ENCODE data around the gene STAM. TPM values are rescaled to one million over a fixed set of nuclear protein-coding genes. Genes with fewer than 3 reads are reported as not detected.
A peak's percentile ranks its signal among the peaks of the same experiment; 100 is the strongest.

STAM gene
- total RNA-seq, 1 donor from 2014 or later = 43.4 TPM

DNA sequence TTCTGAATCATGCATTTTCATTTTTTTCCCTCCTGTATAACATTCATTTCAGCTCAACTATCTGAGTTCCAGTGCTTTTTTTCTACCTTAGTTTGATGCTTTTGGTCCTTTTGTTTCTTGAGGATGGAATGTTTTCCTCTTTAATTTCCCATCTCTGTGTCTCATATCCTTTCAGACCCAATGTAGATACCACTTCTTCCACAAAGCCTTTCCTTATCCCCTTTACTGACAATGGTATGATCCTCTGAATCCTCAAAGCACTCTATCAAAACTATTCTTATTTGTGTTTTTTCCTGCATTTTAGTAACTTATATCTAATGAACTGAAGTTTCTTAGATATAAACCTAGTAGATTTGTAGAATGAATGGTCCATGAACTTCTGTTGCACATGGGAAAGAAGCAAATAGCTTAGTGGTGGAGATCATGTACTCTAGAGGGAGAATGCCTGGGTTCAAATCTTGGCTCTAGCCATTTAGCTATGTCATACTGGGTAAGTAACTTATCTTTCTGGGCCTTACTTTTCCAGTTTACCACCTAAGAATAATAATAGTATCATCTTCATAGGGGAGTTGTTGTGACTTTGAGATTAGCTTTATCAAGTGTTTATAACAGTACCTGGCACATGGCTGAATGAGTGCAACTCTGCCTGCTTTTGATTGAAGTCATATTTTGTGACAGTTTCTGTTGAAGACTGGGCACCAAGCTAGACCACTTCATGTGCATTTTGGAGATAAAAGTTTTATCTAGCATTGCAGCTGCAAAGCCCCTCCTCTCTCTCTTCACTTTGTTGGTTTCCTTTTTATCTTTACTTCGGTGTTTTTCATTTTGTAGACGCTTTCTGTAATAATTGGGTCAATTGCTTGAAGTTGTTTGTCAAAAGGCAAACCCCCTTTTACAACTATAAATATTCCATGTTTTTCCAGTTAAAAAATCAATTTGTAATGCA lies 18.5 kb downstream of the STAM start:
- no peak overlapping the region for H3K4me2 ChIP-seq (ENCODE audit: low read length)
- peaks cover 5% of the 10 kb centered on the region for H3K36me3 ChIP-seq (ENCODE audit: insufficient read depth, low read length)
- Mint-ChIP-seq H3K9me3 (ENCODE audit: unreplicated experiment) (no peaks in the 10 kb centered on the region), H3K27me3 (ENCODE audit: low read depth, unreplicated experiment) (no peaks in the 10 kb centered on the region), H3K36me3 (ENCODE audit: low read depth, unreplicated experiment) (peaks cover 11% of the 10 kb centered on the region), H3K4me3 (ENCODE audit: unreplicated experiment) (no peak overlapping the region), H3K27ac (ENCODE audit: unreplicated experiment) (no peak overlapping the region), H3K4me1 (ENCODE audit: low read depth, unreplicated experiment) (peaks cover 12% of the 10 kb centered on the region)
- peaks cover 94% of the 10 kb centered on the region for H3K79me2 ChIP-seq (ENCODE audit: insufficient read depth, low read length)
- H3K27me3 ChIP-seq (ENCODE audit: insufficient read depth, low read length) = no peaks in the 10 kb centered on the region
- H4K20me1 ChIP-seq (ENCODE audit: insufficient read depth, low read length) = peaks cover 10% of the 10 kb centered on the region
- TF ChIP-seq, protein P1, sequence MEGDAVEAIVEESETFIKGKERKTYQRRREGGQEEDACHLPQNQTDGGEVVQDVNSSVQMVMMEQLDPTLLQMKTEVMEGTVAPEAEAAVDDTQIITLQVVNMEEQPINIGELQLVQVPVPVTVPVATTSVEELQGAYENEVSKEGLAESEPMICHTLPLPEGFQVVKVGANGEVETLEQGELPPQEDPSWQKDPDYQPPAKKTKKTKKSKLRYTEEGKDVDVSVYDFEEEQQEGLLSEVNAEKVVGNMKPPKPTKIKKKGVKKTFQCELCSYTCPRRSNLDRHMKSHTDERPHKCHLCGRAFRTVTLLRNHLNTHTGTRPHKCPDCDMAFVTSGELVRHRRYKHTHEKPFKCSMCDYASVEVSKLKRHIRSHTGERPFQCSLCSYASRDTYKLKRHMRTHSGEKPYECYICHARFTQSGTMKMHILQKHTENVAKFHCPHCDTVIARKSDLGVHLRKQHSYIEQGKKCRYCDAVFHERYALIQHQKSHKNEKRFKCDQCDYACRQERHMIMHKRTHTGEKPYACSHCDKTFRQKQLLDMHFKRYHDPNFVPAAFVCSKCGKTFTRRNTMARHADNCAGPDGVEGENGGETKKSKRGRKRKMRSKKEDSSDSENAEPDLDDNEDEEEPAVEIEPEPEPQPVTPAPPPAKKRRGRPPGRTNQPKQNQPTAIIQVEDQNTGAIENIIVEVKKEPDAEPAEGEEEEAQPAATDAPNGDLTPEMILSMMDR (IDR thresholded peaks at IDR 0.05; ENCODE audit: insufficient read depth, low read depth, low read length) = no peak
- no peak for TF ChIP-seq EZH2 (IDR thresholded peaks at IDR 0.05; ENCODE audit: insufficient read depth, low read length)
- no peak for FAIRE-seq
- no peak overlapping the region for H3K4me3 ChIP-seq (ENCODE audit: insufficient read depth, low read depth, low read length)
- H3K9ac ChIP-seq (ENCODE audit: low read length) = no peak overlapping the region
- H3K27ac ChIP-seq (ENCODE audit: low read depth, low read length) = no peak overlapping the region
- H3K4me1 ChIP-seq (ENCODE audit: insufficient read depth, low read length) = peaks cover 11% of the 10 kb centered on the region
- DNase-seq (ENCODE audit: low read depth) = no peak
- H3K9me3 ChIP-seq (ENCODE audit: insufficient read depth, low read depth, low read length) = no peaks in the 10 kb centered on the region
- no peak overlapping the region for H2AFZ ChIP-seq (ENCODE audit: low read depth, low read length)

- no peaks in the 10 kb centered on the region for H3K9me3 ChIP-seq (ENCODE audit: insufficient read depth, low read depth, low read length)
- no peak overlapping the region for H3K27ac ChIP-seq (ENCODE audit: low read depth, low read length)
- H3K4me2 ChIP-seq (ENCODE audit: low read length) = no peak overlapping the region
- peaks cover 5% of the 10 kb centered on the region for H3K36me3 ChIP-seq (ENCODE audit: insufficient read depth, low read length)
- H3K79me2 ChIP-seq (ENCODE audit: insufficient read depth, low read length) = peaks cover 94% of the 10 kb centered on the region
- Mint-ChIP-seq H3K4me3 (ENCODE audit: unreplicated experiment) (no peak overlapping the region), H3K27me3 (ENCODE audit: low read depth, unreplicated experiment) (no peaks in the 10 kb centered on the region), H3K4me1 (ENCODE audit: low read depth, unreplicated experiment) (peaks cover 13% of the 10 kb centered on the region), H3K36me3 (ENCODE audit: low read depth, unreplicated experiment) (peaks cover 7% of the 10 kb centered on the region), H3K27ac (ENCODE audit: unreplicated experiment) (no peak overlapping the region), H3K9me3 (ENCODE audit: unreplicated experiment) (no peaks in the 10 kb centered on the region)
- H3K4me3 ChIP-seq (ENCODE audit: insufficient read depth, low read depth, low read length) = no peak overlapping the region
- H3K27me3 ChIP-seq (ENCODE audit: insufficient read depth, low read length) = no peaks in the 10 kb centered on the region
- TF ChIP-seq, protein P1 (IDR thresholded peaks at IDR 0.05; ENCODE audit: insufficient read depth, low read depth, low read length) = no peak
- TF ChIP-seq EZH2 (IDR thresholded peaks at IDR 0.05; ENCODE audit: insufficient read depth, low read length) = no peak
- H4K20me1 ChIP-seq (ENCODE audit: insufficient read depth, low read length) = peaks cover 6% of the 10 kb centered on the region
- no peak overlapping the region for H2AFZ ChIP-seq (ENCODE audit: low read depth, low read length)
- no peak overlapping the region for H3K9ac ChIP-seq (ENCODE audit: low read length)
- FAIRE-seq = no peak
- H3K4me1 ChIP-seq (ENCODE audit: insufficient read depth, low read length) = peaks cover 11% of the 10 kb centered on the region
- no peak for DNase-seq (ENCODE audit: low read depth)
Measured at GRCh38 chr10:17663450-17663849, 19.5 kb downstream of the STAM start.

- peak overlapping the region; percentile 39 for H3K4me2 ChIP-seq (ENCODE audit: low read length)
- TF ChIP-seq, protein P1 (IDR thresholded peaks at IDR 0.05; ENCODE audit: insufficient read depth, low read depth, low read length) = no peak
- no peak for TF ChIP-seq EZH2 (IDR thresholded peaks at IDR 0.05; ENCODE audit: insufficient read depth, low read length)
- FAIRE-seq (peak; percentile 34), DNase-seq (ENCODE audit: low read depth) (peak; percentile 90)
- H4K20me1 ChIP-seq (ENCODE audit: insufficient read depth, low read length) = no peaks in the 10 kb centered on the region
- H3K27ac ChIP-seq (ENCODE audit: low read depth, low read length) = peak overlapping the region; percentile 94
- no peaks in the 10 kb centered on the region for H3K9me3 ChIP-seq (ENCODE audit: insufficient read depth, low read depth, low read length)
- Mint-ChIP-seq H3K27me3 (ENCODE audit: low read depth, unreplicated experiment) (no peaks in the 10 kb centered on the region), H3K9me3 (ENCODE audit: unreplicated experiment) (no peaks in the 10 kb centered on the region), H3K4me1 (ENCODE audit: low read depth, unreplicated experiment) (peaks cover 26% of the 10 kb centered on the region), H3K27ac (ENCODE audit: unreplicated experiment) (peak overlapping the region; percentile 96), H3K36me3 (ENCODE audit: low read depth, unreplicated experiment) (peaks cover 7% of the 10 kb centered on the region), H3K4me3 (ENCODE audit: unreplicated experiment) (peak overlapping the region; percentile 34)
- H3K4me1 ChIP-seq (ENCODE audit: insufficient read depth, low read length) = peaks cover 11% of the 10 kb centered on the region
- H3K4me3 ChIP-seq (ENCODE audit: insufficient read depth, low read depth, low read length) = no peak overlapping the region
- no peak overlapping the region for H2AFZ ChIP-seq (ENCODE audit: low read depth, low read length)
- H3K79me2 ChIP-seq (ENCODE audit: insufficient read depth, low read length) = peaks cover 93% of the 10 kb centered on the region
- H3K27me3 ChIP-seq (ENCODE audit: insufficient read depth, low read length) = no peaks in the 10 kb centered on the region
- H3K36me3 ChIP-seq (ENCODE audit: insufficient read depth, low read length) = peaks cover 3% of the 10 kb centered on the region
- peak overlapping the region; percentile 63 for H3K9ac ChIP-seq (ENCODE audit: low read length)
Measured at GRCh38 chr10:17665747-17666146, 21.8 kb downstream of the STAM start.
